HCT116 (cell line): Measurements from ENCODE around the gene LINGO4. TPM values are rescaled to one million over a fixed set of nuclear protein-coding genes. Genes with fewer than 3 reads are reported as not detected.

Source experiments
- CEBPB ChIP-seq: IDR thresholded peaks from 2 replicates; pipeline ENCODE4 v1.6.1; 2012; ENCODE audit warnings: low read depth
- EZH2 ChIP-seq: fragments of 200-600 bp; sonication (generic); IDR thresholded peaks from 2 replicates; pipeline ENCODE4 v1.6.1; 2017; ENCODE audit warnings: antibody characterized with exemption, mixed run types
- EZH2phosphoT487 ChIP-seq: fragments of 200-600 bp; IDR thresholded peaks from 2 replicates; pipeline ENCODE4 v1.6.1; 2018; ENCODE audit warnings: antibody characterized with exemption, borderline replicate concordance
- FOSL1 ChIP-seq: IDR thresholded peaks from 2 replicates; pipeline ENCODE4 v1.6.1; 2012; ENCODE audit warnings: low read depth
- JUND ChIP-seq: IDR thresholded peaks from 2 replicates; pipeline ENCODE4 v1.6.1; 2012
- POLR2AphosphoS5 ChIP-seq: IDR thresholded peaks from 2 replicates; pipeline ENCODE4 v1.6.1; 2011; ENCODE audit warnings: mild to moderate bottlenecking, low read depth, low read length, moderate library complexity
- RAD21 ChIP-seq: IDR thresholded peaks from 2 replicates; pipeline ENCODE4 v1.6.1; 2012; ENCODE audit warnings: low read depth, mild to moderate bottlenecking
- SIN3A ChIP-seq: IDR thresholded peaks from 2 replicates; pipeline ENCODE4 v1.6.1; 2012; ENCODE audit warnings: low read depth
- SP1 ChIP-seq: IDR thresholded peaks from 2 replicates; pipeline ENCODE4 v1.6.1; 2012; ENCODE audit warnings: low read depth
- YY1 ChIP-seq: IDR thresholded peaks from 2 replicates; pipeline ENCODE4 v1.6.1; 2011; ENCODE audit warnings: low read length, low read depth, moderate library complexity, mild to moderate bottlenecking; ENCODE audit not compliant: insufficient replicate concordance; ENCODE audit errors: extremely low read depth
- ZNF274 ChIP-seq: fragments of 200-500 bp; sonication (Bioruptor generic); IDR thresholded peaks from 2 replicates; pipeline ENCODE4 v1.6.1; 2014; ENCODE audit warnings: mild to moderate bottlenecking, low read depth, low read length, inconsistent platforms
- total RNA-seq: library from RNA; stranded (reverse); gene quantifications from one replicate; pipeline ENCODE4 v1.2.1, GENCODE V29; 2021; ENCODE audit not compliant: unreplicated experiment
- TF ChIP-seq, protein P1 (sequence below): IDR thresholded peaks from 2 replicates; pipeline ENCODE4 v1.6.1; 2012; ENCODE audit warnings: low read depth

Gene LINGO4
- total RNA-seq, 1 experiment from 2014 or later, result not detected

DNA sequence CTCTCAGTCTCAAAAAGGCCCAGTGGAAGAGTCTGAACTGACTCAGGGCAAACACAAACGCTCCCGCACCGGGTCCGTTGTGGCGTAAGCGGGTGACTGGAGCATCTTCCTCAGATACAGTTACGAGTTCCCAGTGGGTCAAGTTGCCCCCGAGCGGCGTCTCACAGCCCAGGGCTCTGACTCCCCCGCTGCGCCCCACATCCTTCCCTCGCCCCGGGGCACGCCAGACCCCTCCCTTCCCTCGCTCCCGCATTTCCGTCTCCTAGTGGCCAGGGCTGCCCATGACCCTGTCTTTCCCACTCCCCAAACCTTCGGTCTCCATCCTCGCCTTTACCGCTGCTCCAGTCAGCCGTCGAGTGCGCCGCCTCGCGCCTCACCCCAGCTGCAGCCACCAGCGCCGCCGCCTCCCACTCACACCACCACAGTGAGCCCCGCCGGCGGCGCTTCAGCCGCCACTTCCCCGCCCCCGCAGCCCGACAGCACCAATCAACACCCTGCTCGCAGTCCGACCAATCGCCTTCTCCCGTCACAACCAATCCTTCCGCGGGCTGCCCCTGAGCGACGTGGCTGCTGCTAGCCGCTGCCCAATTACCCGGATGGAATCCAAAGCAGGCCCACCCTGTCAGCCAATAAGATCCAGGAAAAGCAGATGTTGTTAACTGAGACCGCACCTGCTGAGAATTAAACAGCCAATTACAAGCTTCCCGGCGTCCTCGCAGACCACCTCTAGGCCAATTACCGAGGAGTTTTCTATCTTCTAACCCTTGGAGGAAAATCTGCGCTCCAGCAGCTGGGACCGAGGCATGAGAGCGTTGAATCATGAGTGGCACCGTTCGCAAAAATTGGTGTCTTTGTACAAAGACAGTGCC lies 14.9 kb downstream of the LINGO4 start, which contains the start of gene TDRKH (continued):
- TF ChIP-seq ZNF274 (no peak), FOSL1 (no peak), RAD21 (0 out of 2 replicates have a peak, but pooled peaks have one; percentile 7), YY1 (no peak), CEBPB (no peak), EZH2phosphoT487 (no peak), POLR2AphosphoS5 (peak; percentile 77), SIN3A (peak; percentile 59; the same call in 1 of the 2 replicates), EZH2 (no peak), SP1 (peak; percentile 100), JUND (no peak)
- TF ChIP-seq, protein P1, sequence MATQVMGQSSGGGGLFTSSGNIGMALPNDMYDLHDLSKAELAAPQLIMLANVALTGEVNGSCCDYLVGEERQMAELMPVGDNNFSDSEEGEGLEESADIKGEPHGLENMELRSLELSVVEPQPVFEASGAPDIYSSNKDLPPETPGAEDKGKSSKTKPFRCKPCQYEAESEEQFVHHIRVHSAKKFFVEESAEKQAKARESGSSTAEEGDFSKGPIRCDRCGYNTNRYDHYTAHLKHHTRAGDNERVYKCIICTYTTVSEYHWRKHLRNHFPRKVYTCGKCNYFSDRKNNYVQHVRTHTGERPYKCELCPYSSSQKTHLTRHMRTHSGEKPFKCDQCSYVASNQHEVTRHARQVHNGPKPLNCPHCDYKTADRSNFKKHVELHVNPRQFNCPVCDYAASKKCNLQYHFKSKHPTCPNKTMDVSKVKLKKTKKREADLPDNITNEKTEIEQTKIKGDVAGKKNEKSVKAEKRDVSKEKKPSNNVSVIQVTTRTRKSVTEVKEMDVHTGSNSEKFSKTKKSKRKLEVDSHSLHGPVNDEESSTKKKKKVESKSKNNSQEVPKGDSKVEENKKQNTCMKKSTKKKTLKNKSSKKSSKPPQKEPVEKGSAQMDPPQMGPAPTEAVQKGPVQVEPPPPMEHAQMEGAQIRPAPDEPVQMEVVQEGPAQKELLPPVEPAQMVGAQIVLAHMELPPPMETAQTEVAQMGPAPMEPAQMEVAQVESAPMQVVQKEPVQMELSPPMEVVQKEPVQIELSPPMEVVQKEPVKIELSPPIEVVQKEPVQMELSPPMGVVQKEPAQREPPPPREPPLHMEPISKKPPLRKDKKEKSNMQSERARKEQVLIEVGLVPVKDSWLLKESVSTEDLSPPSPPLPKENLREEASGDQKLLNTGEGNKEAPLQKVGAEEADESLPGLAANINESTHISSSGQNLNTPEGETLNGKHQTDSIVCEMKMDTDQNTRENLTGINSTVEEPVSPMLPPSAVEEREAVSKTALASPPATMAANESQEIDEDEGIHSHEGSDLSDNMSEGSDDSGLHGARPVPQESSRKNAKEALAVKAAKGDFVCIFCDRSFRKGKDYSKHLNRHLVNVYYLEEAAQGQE, result no peak
